CMK (cell line): ENCODE measurements around the gene UGT2A2.

Source experiments
- DNase-seq: peaks from one replicate; pipeline ENCODE4 v3.0.0-alpha.2; 2010; ENCODE audit warnings: low read depth

The UGT2A2 gene

DNA sequence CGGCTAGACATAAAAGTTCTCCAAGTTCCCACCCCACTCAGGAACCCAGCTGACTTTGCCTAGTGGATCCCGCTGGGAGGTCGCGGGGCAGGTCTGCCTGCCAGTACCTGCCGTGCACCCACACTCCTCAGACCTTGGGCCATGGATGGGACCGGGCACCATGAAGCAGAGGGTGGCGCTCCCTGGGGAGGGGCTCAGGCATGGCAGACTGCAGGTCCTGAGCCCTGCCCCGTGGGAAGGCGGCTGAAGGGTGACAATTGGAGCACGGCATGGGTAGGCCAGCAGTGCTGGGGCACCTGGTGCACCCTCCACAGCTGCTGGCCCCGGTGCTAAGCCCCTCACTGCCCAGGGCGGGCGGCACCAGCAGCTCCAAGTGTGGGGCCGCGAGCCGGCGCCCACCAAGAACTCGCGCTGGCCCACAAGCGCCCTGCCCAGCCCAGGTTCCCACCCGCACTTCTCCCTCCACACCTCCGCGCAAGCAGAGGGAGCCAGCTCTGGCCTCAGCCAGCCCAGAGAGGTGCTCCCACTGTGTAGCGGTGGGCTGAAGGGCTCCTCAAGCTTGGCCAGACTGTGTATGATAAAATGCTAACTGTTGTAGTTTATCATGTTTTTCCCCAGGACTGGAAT lies 63.1 kb downstream of the UGT2A2 start:
- no peak for DNase-seq

DNA sequence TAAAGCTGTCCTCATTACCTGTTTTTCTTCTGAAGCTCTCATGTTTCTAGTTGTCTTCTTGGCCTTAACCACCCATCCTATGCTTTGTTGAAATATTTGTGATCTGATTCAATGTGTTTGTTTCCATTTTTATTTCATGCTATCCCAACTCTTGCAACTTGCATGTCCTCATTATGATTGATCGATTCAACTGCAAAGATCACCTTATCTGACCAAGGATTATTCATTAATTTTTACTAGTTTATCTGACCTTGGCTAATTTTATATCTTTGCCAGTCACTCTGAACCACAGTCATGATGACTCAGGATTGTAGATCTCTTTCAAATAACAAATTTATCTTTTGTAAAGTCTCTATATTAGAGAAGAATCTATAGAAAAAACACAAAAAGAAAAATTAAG lies 70.7 kb downstream of the UGT2A2 start:
- no peak for DNase-seq

DNA sequence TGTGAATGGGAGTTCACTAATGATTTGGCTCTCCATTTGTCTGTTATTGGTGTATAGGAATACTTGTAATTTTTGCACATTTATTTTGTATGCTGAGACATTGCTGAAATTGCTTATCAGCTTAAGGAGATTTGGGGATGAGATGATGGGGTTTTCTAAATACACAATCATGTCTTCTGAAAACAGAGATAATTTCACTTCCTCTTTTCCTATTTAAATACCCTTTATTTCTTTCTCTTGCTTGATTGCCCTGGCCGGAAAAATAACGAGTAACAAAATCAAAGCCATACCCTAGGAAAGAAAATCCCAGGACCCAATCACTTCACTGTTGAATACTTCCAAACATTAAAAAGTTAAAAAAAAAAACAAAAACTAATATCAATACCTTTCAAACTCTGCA lies 76.0 kb downstream of the UGT2A2 start:
- DNase-seq: no peak

DNA sequence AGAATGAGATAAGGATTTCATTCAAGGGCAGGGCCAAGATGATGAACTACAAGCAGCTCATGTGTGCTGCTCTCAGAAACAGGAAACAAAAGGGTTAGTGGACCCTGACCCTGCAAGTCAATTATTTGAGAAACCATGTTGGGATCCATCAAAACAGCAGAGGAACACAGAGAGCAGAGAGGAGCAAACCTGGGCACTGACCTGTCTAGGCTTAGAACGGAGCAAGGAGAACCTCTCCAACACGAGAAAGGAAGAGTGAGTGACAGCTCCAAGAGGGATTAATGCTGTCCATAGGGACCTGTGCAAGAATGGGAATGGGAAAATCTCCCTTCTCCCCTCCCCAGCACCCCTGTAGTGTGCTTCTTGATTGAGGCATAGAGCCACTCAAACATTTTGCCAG lies 89.8 kb downstream of the UGT2A2 start:
- no peak for DNase-seq

DNA sequence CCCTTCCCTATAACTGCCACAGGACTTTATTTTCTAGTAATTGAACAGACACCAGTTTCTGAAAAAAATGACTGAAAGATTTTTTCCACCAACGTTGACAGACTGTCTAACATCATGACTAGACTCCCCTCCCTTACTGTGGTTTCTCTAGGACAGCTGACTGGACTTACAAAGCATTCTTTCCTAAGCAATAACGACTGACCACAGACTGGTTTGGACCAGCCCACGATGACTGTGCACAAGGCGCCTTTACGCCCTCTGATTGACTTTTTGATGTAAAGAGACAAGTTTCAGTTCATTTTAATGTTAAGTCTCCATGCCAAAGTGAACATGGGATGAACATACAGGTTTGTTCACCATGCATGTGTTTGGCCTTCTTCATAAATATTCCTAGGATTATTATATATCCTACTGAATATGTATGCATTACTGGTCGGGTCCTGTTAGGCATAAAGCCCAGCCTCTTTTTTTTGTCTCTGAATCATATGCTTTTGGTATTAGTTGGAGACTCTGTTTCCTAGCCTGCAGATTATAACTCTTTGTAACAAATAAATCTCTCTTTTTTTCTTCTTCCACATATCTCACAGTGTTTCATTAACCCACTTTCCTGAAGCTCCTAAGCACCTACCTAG lies 93.2 kb downstream of the UGT2A2 start:
- peak; percentile 47 for DNase-seq
